NCI-H524 treated with DMSO at 0.1 percent for 48 hours (cell line): ENCODE measurements around the gene KIF26B.

ENCODE experiments used
- DNase-seq: peaks from one replicate; lab custom pipeline; 2025; lab: John Stamatoyannopoulos, UW

Gene KIF26B

GRCh38 chr1:245428681-245429080, 273.9 kb downstream of the KIF26B start:
- DNase-seq = no peak

GRCh38 chr1:245431706-245432105, 276.9 kb downstream of the KIF26B start:
- DNase-seq = no peak

GRCh38 chr1:245432228-245432875, 277.6 kb downstream of the KIF26B start:
- DNase-seq = no peak

GRCh38 chr1:245433561-245433960, 278.8 kb downstream of the KIF26B start:
- DNase-seq = no peak

- no peak for DNase-seq
Measured at GRCh38 chr1:245434280-245434679, 279.5 kb downstream of the KIF26B start.

- no peak for DNase-seq
Measured at GRCh38 chr1:245436407-245436806, 281.6 kb downstream of the KIF26B start.

- DNase-seq = no peak
Measured at GRCh38 chr1:245437369-245438062, 282.7 kb downstream of the KIF26B start.

- no peak for DNase-seq
Measured at GRCh38 chr1:245440922-245441321, 286.1 kb downstream of the KIF26B start.

GRCh38 chr1:245441689-245442088, 286.9 kb downstream of the KIF26B start:
- no peak for DNase-seq

- no peak for DNase-seq
Measured at GRCh38 chr1:245444147-245444828, 289.5 kb downstream of the KIF26B start.

- DNase-seq = no peak
Measured at GRCh38 chr1:245444945-245445344, 290.2 kb downstream of the KIF26B start.

GRCh38 chr1:245448531-245448930, 293.7 kb downstream of the KIF26B start:
- no peak for DNase-seq

GRCh38 chr1:245448975-245449431, 294.2 kb downstream of the KIF26B start:
- no peak for DNase-seq

GRCh38 chr1:245453541-245453940, 298.8 kb downstream of the KIF26B start:
- DNase-seq = no peak

GRCh38 chr1:245454051-245454450, 299.3 kb downstream of the KIF26B start:
- no peak for DNase-seq

- no peak for DNase-seq
Measured at GRCh38 chr1:245457562-245457961, 302.8 kb downstream of the KIF26B start.

GRCh38 chr1:245458234-245458633, 303.4 kb downstream of the KIF26B start:
- no peak for DNase-seq

- DNase-seq = no peak
Measured at GRCh38 chr1:245458761-245459174, 304.0 kb downstream of the KIF26B start.

- DNase-seq = no peak
Measured at GRCh38 chr1:245459621-245460020, 304.8 kb downstream of the KIF26B start.

GRCh38 chr1:245461681-245462080, 306.9 kb downstream of the KIF26B start:
- no peak for DNase-seq

GRCh38 chr1:245462161-245462560, 307.4 kb downstream of the KIF26B start:
- no peak for DNase-seq

GRCh38 chr1:245463392-245464165, 308.8 kb downstream of the KIF26B start:
- no peak for DNase-seq
